HepG2 (cell line): ENCODE data around the gene TTC23. TPM values are rescaled to one million over a fixed set of nuclear protein-coding genes. Genes with fewer than 3 reads are reported as not detected.

Experiments used
- ISX ChIP-seq: sonication (generic); formaldehyde crosslinking; conservative IDR thresholded peaks from 2 replicates; pipeline ENCODE4 v1.5.0; 2020; ENCODE audit warnings: missing genetic modification reagents
- KAT8 ChIP-seq: IDR thresholded peaks from 2 replicates; pipeline ENCODE4 v1.6.1; 2016; ENCODE audit warnings: missing genetic modification reagents, missing compliant biosample characterization
- LCORL ChIP-seq, 2 experiments: fragments of 450-650 bp in 1 of 2; sonication (generic) in 1 of 2; formaldehyde crosslinking in 1 of 2; IDR thresholded peaks; 2 replicates each; pipeline versions ENCODE4 v1.5.0 to v1.6.1; 2017 to 2020; ENCODE audit warnings: antibody characterized with exemption in 1 of 2, missing genetic modification reagents in 1 of 2
- MED1 ChIP-seq: sonication (generic); formaldehyde crosslinking; IDR thresholded peaks from 2 replicates; pipeline ENCODE4 v1.4.0; 2020; ENCODE audit warnings: missing genetic modification reagents
- NFE2L2 ChIP-seq: fragments of 150-350 bp; IDR thresholded peaks from 2 replicates; pipeline ENCODE4 v1.6.1; 2014; ENCODE audit warnings: low read length
- PAWR ChIP-seq: sonication (generic); formaldehyde crosslinking; IDR thresholded peaks from 2 replicates; pipeline ENCODE4 v1.4.0; 2020; ENCODE audit warnings: missing genetic modification reagents, mild to moderate bottlenecking, borderline replicate concordance
- RCOR2 ChIP-seq: IDR thresholded peaks from 2 replicates; pipeline ENCODE4 v1.6.1; 2016; ENCODE audit warnings: missing biosample characterization, missing genetic modification reagents
- SMARCE1 ChIP-seq: fragments of 450-650 bp; IDR thresholded peaks from 2 replicates; pipeline ENCODE4 v1.6.1; 2017; ENCODE audit warnings: borderline replicate concordance
- SRSF9 ChIP-seq: fragments of 200-400 bp; formaldehyde crosslinking; IDR thresholded peaks from 2 replicates; pipeline ENCODE4 v1.6.1; 2018; ENCODE audit warnings: borderline replicate concordance, mild to moderate bottlenecking, low read depth, low read length; ENCODE audit not compliant: insufficient read depth, poor library complexity, severe bottlenecking
- TEAD3 ChIP-seq: optimal IDR thresholded peaks from 2 replicates; pipeline ENCODE3; 2016; ENCODE audit warnings: borderline replicate concordance
- ZC3H4 ChIP-seq: sonication (generic); formaldehyde crosslinking; IDR thresholded peaks from 2 replicates; pipeline ENCODE4 v1.4.0; 2020; ENCODE audit warnings: missing genetic modification reagents, borderline replicate concordance
- ZFP90 ChIP-seq: sonication (generic); formaldehyde crosslinking; IDR thresholded peaks from 2 replicates; pipeline ENCODE4 v1.8.0; 2022; ENCODE audit warnings: missing genetic modification reagents, mild to moderate bottlenecking, inconsistent platforms, borderline replicate concordance
- ZNF143 ChIP-seq: sonication (generic); formaldehyde crosslinking; IDR thresholded peaks from 2 replicates; pipeline ENCODE4 v1.4.0; 2020; ENCODE audit warnings: missing genetic modification reagents
- ZNF235 ChIP-seq: sonication (generic); formaldehyde crosslinking; IDR thresholded peaks from 2 replicates; pipeline ENCODE4 v1.8.1; 2023; ENCODE audit warnings: mild to moderate bottlenecking, missing genetic modification reagents, borderline replicate concordance
- ZNF281 ChIP-seq: sonication (generic); formaldehyde crosslinking; IDR thresholded peaks from 2 replicates; pipeline ENCODE4 v1.4.0; 2020; ENCODE audit warnings: missing genetic modification reagents, borderline replicate concordance
- ZNF343 ChIP-seq: sonication (generic); formaldehyde crosslinking; IDR thresholded peaks from 2 replicates; pipeline ENCODE4 v1.4.0; 2020; ENCODE audit warnings: mild to moderate bottlenecking, missing genetic modification reagents
- ZNF7 ChIP-seq: IDR thresholded peaks from 2 replicates; pipeline ENCODE4 v1.6.1; 2016; ENCODE audit warnings: missing biosample characterization, missing genetic modification reagents
- ZNF720 ChIP-seq: sonication (generic); formaldehyde crosslinking; IDR thresholded peaks from 2 replicates; pipeline ENCODE4 v1.4.0; 2020; ENCODE audit warnings: missing genetic modification reagents
- ZNF777 ChIP-seq: sonication (generic); formaldehyde crosslinking; IDR thresholded peaks from 2 replicates; pipeline ENCODE4 v1.4.0; 2020; ENCODE audit warnings: missing genetic modification reagents
- ZSCAN22 ChIP-seq: sonication (generic); formaldehyde crosslinking; IDR thresholded peaks from 2 replicates; pipeline ENCODE4 v1.4.0; 2020; ENCODE audit warnings: mild to moderate bottlenecking, missing genetic modification reagents
- polyA plus RNA-seq, 8 experiments: library from polyadenylated mRNA; depleted of rRNA in 3 of 8; stranded (reverse) in 7 of 8; unstranded in 1 of 8; fragments of >200 nt; fragmentation: Illumina TruSeq in 4 of 8; extraction: Trizol in 4 of 8; gene quantifications; 2 replicates each; pipeline versions ENCODE4 v1.2.1 to v1.2.3, GENCODE V29; 2011 to 2016; ENCODE audit warnings: low read depth in 4 of 8, missing spikeins in 1 of 8, mixed read lengths in 1 of 8; ENCODE audit not compliant: insufficient read depth in 1 of 8
- total RNA-seq, 5 experiments: library from RNA; depleted of rRNA; stranded (reverse); fragments of >200 nt; fragmentation: Illumina TruSeq; extraction: Trizol; gene quantifications; 2 replicates each; pipeline ENCODE4 v1.2.3, GENCODE V29; 2016; ENCODE audit warnings: low read depth in 1 of 5
- TF ChIP-seq, protein P1 (sequence below): IDR thresholded peaks from 2 replicates; pipeline ENCODE4 v1.6.1; 2016; ENCODE audit warnings: mild to moderate bottlenecking
- TF ChIP-seq, protein P2 (sequence below): sonication (generic); formaldehyde crosslinking; conservative IDR thresholded peaks from 2 replicates; pipeline ENCODE4 v1.5.0; 2020; ENCODE audit warnings: missing genetic modification reagents
- TF ChIP-seq, protein P3 (sequence below): sonication (generic); formaldehyde crosslinking; IDR thresholded peaks from 2 replicates; pipeline ENCODE4 v1.8.1; 2022; ENCODE audit warnings: low read depth, mild to moderate bottlenecking, missing genetic modification reagents

The TTC23 gene
- total and polyA plus RNA-seq, 2 of the 13 experiments (the other 11 are each of a cell fraction or from before 2014, with no cell fraction given): 1.6 to 11.7 TPM

DNA sequence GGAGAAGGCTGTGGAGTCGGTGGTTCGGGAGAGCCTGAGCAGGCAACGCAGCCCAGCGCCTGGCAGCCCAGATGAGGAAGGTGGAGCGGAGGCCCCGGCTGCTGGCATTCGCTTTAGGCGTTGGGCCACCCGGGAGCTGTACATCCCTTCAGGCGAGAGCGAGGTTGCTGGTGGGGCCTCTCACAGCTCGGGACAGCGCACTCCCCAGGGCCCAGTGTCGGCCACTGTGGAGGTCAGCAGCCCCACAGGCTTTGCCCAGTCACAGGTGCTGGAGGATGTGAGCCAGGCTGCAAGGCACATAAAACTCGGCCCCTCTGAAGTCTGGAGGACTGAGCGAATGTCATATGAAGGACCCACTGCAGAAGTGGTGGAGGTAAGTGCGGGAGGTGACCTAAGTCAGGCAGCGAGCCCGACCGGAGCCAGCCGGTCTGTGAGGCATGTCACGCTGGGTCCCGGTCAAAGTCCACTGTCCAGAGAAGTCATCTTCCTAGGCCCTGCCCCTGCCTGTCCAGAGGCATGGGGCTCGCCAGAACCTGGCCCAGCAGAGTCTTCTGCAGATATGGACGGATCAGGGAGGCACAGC, 117.8 kb downstream of the TTC23 start (continued):
- TF ChIP-seq SMARCE1 (no peak), SRSF9 (no peak), KAT8 (CRISPR knock-in tag) (peak; percentile 44; the same call in 1 of the 2 replicates), ZSCAN22 (CRISPR knock-in tag) (no peak), ZNF720 (no peak), NFE2L2 (no peak), RCOR2 (CRISPR knock-in tag) (0 out of 2 replicates have a peak, but pooled peaks have one; percentile 42), LCORL (IDR thresholded peaks at IDR 0.05) (no peak), LCORL (CRISPR knock-in tag; IDR thresholded peaks at IDR 0.05) (peak; percentile 72), PAWR (no peak), ZNF143 (CRISPR knock-in tag) (0 out of 2 replicates have a peak, but pooled peaks have one; percentile 12), MED1 (CRISPR knock-in tag) (peak; percentile 38), ZNF7 (no peak), TEAD3 (peak; percentile 31), ZNF235 (CRISPR knock-in tag) (no peak), ZFP90 (CRISPR knock-in tag) (no peak), ZNF777 (CRISPR knock-in tag) (0 out of 2 replicates have a peak, but pooled peaks have one; percentile 18), ZC3H4 (no peak), ISX (CRISPR knock-in tag) (no peak), ZNF343 (CRISPR knock-in tag) (no peak), ZNF281 (CRISPR knock-in tag) (no peak)
- TF ChIP-seq, protein P1, sequence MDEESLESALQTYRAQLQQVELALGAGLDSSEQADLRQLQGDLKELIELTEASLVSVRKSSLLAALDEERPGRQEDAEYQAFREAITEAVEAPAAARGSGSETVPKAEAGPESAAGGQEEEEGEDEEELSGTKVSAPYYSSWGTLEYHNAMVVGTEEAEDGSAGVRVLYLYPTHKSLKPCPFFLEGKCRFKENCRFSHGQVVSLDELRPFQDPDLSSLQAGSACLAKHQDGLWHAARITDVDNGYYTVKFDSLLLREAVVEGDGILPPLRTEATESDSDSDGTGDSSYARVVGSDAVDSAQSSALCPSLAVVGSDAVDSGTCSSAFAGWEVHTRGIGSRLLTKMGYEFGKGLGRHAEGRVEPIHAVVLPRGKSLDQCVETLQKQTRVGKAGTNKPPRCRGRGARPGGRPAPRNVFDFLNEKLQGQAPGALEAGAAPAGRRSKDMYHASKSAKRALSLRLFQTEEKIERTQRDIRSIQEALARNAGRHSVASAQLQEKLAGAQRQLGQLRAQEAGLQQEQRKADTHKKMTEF (CRISPR knock-in tag): peak; percentile 59; the same call in 1 of the 2 replicates
- TF ChIP-seq, protein P2, sequence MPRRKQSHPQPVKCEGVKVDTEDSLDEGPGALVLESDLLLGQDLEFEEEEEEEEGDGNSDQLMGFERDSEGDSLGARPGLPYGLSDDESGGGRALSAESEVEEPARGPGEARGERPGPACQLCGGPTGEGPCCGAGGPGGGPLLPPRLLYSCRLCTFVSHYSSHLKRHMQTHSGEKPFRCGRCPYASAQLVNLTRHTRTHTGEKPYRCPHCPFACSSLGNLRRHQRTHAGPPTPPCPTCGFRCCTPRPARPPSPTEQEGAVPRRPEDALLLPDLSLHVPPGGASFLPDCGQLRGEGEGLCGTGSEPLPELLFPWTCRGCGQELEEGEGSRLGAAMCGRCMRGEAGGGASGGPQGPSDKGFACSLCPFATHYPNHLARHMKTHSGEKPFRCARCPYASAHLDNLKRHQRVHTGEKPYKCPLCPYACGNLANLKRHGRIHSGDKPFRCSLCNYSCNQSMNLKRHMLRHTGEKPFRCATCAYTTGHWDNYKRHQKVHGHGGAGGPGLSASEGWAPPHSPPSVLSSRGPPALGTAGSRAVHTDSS (CRISPR knock-in tag): no peak
- TF ChIP-seq, protein P3, sequence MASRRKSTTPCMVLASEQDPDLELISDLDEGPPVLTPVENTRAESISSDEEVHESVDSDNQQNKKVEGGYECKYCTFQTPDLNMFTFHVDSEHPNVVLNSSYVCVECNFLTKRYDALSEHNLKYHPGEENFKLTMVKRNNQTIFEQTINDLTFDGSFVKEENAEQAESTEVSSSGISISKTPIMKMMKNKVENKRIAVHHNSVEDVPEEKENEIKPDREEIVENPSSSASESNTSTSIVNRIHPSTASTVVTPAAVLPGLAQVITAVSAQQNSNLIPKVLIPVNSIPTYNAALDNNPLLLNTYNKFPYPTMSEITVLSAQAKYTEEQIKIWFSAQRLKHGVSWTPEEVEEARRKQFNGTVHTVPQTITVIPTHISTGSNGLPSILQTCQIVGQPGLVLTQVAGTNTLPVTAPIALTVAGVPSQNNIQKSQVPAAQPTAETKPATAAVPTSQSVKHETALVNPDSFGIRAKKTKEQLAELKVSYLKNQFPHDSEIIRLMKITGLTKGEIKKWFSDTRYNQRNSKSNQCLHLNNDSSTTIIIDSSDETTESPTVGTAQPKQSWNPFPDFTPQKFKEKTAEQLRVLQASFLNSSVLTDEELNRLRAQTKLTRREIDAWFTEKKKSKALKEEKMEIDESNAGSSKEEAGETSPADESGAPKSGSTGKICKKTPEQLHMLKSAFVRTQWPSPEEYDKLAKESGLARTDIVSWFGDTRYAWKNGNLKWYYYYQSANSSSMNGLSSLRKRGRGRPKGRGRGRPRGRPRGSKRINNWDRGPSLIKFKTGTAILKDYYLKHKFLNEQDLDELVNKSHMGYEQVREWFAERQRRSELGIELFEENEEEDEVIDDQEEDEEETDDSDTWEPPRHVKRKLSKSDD (CRISPR knock-in tag): no peak
